Jurkat, Clone E6-1 (cell line): ENCODE results near the gene HOOK1. TPM values are rescaled to one million over a fixed set of nuclear protein-coding genes. Genes with fewer than 3 reads are reported as not detected.

Source experiments
- DNase-seq: peaks from one replicate; pipeline ENCODE4 v3.0.0-alpha.2; 2011; ENCODE audit warnings: low read depth, low spot score
- H3K4me3 ChIP-seq: 2 replicates; pipeline ENCODE4 v1.5.1; 2011; ENCODE audit warnings: mild to moderate bottlenecking, low read length, control low read depth, moderate library complexity
- polyA plus RNA-seq: library from polyadenylated mRNA; unstranded; fragments of >200 nt; gene quantifications from one replicate; pipeline ENCODE4 v1.2.1, GENCODE V29; 2012; ENCODE audit warnings: missing spikeins; ENCODE audit not compliant: insufficient read length, insufficient read depth

Gene HOOK1
- polyA plus RNA-seq: not detected

DNA sequence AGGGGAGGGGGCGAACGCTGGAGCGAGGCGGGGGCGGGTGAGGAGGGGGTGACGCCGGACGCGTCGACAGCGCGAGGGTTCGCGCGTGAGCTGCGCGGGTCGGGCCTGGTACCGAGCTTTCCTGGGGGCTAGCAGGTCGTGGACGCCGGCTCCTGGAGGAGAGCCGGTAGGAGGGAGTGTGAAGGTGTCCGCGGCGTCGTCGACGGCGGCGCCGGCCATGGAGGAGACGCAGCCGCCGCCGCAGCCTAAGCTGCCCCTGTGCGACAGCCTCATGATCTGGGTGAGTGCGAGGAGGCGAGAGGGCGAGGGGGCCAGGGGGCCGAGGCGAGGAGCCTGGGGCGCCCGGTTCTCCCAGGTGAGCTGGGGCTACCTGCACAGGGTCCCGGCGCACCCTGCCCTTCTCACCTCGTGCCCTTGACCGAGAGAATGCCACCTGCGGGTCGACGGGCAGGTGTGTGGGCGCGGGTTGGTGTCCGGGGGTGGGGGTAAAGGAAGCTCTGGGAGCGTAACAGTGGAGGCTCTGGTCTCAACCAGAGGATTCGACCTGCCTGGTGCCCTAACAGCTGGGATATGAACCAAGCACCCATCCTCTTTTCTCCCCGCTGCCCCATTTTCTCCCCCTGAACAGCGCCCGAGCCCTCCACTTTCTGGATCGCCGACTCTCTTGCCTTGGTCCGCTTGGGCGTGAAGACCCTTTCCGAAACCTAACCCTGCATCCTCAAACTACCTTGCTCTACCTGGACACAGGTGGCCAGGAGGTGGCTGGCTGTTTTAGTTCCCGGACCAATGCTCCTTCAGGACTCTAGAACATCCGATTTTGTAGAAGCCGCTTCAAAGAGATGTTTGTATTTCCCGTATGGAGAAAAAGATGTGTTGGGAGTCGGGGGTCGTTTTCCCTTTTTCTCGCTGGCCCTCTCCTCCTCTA is at the start of gene HOOK1:
Gene HOOK1, plus strand, starts transcription at position 49 of the 925 bp plus-strand sequence. Its CDS starts 169 bp downstream, at position 218.
- no peak within 1 kb of the TSS for H3K4me3 ChIP-seq
- DNase-seq: no peak

DNA sequence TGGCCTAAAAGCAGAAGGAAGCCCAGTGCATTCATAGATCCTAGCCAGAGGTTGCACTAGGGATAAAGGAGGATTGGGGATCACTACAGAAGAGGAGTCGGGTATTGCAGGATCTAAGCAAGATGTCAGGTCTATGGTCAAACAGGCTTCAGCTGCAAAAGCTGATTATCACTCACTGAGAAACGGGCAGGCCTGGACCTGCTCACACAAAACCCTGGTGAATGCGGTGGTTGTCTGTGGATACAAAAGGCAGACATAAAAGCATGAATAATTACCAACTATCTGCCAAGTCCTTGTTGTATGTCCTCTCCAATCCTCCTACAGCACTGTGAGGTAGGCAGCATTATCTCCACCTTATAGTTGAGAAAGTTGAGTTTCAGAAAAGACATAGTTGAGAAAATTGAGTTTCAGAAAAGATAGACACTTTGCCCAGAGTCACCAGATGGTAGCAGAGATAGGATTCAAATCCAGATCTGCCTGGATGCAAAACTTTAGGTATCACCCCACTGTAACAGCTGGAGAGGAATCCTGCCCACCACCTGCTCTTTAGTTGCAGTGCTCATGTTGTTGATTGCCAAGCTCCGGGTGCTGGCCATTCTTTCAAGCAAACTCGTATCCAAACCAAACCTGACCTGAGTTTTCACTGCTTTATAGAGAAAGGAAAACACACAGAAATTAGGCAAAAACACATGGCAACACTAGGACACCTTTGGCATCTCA is 49.6 kb upstream of the HOOK1 start:
- no peak for DNase-seq
- H3K4me3 ChIP-seq: no peak overlapping the region

GRCh38 chr1:59766227-59766855 is 48.4 kb upstream of the HOOK1 start:
- DNase-seq: no peak
- H3K4me3 ChIP-seq: no peak overlapping the region

GRCh38 chr1:59767119-59767518 is 47.6 kb upstream of the HOOK1 start:
- DNase-seq: no peak
- no peak overlapping the region for H3K4me3 ChIP-seq

DNA sequence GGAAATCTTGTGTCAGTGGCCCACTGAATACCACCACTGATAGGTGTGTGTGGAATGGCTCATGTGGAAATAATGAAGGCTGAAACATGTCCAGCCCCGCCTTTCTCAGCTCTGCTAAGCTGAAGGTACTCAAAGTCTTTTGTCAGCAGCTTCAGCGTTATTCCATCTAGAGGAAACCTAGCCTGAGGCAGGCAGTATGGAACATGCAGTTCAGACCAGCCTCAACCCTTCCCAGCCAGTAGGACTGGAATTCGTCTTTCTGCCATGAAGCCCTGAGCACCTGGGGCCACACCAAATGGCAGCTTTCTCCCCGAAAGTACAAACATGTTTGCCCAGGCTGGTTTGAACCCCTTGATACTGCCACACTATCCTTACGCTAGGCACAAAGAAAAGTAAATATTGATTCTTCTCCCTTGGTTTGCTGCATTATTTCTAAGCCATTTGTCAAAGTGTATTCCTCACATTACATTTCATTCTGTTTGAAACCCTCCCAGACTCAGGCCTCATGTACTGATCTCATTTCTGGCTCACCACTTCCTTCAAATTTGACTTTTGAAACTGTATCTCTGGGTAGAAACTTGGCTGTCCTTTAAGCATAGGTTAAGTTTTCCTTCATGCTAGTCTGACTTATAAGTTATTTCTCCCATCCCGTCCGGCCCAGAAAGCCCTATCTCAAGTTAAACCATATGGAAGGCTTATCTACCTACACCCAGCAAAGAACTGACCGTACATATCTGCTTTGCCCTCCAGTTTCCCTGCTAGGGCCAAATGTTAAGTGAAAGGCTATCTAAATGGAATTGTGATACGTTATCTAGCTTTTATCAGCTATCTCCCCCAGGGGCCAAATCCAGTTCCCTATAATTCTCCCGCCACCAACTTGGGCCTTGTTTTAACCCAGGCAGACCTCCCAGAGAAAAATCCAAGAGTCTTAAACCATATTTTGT is 45.7 kb upstream of the HOOK1 start:
- no peak for DNase-seq
- H3K4me3 ChIP-seq: no peak overlapping the region

DNA sequence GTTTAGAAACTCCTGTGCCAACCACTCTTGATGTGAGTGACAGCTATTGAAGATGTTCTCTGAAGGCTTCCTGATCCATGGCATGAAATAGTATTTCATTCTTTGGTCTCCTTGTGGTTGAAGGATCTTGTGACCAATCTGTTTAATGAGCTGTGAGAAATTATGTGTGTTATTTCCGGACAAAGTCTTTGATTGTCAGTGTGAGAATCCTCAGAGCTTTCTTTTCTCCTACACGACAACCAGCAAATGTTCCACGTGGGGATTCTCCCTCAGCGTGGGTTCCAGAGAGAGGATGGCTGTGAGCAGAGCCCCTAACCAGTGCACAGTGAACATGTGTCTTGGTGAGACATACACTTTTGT is 45.0 kb upstream of the HOOK1 start:
- H3K4me3 ChIP-seq: no peak overlapping the region
- DNase-seq: no peak

DNA sequence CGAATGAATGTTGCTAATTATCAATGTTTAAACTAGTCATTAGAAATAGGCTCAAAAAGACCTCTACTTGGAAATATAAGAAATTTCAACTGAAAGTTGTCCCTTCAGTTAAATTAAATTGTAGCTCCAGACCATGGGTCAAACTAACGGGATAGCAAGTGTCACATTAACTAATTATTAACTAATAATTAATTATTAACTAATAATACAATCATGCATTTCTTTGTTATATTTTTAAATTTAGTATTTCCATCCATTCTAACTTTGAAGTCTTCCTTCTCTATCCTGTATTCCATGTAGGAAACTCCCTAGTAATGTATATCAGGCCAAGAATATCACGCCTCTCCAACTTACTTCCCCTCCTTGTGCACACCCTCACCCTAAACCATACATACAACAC is 43.4 kb upstream of the HOOK1 start:
- no peak for DNase-seq
- no peak overlapping the region for H3K4me3 ChIP-seq

DNA sequence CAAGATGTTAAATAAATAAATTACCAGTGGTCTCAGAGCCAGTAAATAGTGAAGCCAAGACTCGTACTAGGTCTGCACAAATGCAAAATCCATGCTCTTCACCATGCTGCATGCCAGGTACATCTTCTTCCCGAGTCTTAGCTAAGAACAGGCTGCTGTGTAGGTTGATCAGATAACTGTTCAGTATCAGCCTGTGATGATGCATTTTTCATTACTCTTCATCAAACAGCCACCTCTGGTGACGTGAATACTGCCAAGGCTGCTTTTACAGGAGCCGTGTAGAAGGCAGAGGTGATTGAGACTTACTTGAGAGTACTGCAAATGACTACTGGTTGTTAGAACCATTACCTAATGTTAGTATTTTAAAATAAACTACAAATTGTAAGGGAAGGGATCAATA is 39.3 kb upstream of the HOOK1 start:
- no peak overlapping the region for H3K4me3 ChIP-seq
- no peak for DNase-seq

DNA sequence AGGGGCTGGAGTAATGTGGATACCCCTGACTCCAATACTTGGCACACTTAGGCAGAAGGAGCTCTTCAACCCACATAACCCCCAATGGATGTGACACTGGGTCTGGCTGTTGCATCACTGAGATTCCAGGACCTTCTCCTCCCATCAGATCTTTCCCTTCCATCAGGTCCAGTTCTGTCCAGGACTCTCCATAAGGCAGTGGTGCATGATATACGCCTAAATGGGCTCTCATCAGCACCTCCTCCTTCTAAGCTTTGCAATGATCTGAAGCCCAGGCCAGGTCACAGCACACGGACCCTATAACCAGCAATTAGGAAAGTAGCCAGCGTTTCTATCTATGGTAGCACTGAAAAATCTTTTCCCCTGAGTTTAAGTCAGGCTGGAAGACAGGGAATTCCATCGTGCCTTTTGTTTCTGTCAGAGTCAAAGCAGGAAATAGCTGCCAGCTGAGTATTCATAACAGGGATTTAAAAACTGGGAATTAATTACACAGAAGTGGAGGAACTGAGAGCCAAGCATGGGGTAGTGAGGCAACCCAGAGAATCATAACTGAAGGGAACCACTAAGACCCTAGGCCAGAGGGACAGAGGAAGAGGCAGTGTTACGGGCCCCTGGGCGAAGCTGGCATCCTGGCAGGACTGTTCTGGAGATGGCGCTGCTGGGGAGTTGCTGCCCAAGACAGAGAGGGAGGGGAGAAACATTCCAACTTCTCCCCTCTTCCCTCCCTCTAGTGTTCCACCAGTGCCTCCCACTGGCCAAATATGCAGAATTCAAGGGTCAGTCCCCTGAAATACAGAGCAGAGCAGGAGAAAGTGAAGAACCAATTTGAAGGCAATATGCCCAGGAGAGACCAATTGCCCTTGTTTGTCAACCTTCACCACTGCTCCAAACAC is 37.5 kb upstream of the HOOK1 start:
- no peak overlapping the region for H3K4me3 ChIP-seq
- no peak for DNase-seq

DNA sequence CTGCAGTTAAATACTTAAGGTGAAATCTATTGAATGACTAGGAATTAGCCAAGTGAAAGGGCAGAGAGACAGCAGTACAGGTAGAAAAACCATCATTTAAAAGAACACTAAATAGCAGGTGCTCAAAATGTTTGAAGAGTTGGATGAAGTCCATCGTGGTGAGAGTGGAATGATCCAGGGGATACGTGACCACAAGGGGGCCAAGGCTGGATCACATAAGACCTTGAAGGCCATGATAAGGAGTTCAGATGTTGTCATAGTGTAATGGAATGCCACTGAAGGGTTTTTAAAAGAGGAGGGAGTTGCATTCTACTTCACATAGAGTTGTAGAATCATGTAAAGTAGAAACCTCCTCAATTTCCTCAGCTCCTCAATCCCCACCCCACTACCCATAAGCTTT is 34.8 kb upstream of the HOOK1 start:
- H3K4me3 ChIP-seq: no peak overlapping the region
- DNase-seq: no peak

DNA sequence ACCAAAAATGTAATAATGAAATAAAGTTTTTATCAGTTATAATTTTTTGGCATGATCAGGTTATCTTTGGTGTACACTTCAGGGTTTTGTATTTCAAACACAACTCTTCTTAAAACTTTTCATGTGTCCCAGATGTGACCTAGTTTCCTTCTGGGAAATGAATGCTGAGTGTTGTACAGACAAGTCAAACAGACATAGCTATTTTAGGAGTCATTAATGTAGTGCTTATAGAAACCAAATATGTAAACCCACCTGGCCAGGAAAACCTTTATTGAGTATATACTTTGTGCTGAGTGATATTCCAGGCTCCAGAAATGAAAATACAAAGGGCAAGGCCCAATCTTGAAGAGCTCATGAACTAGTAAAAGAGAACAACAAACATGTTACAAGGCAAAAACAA is 25.9 kb upstream of the HOOK1 start:
- DNase-seq: no peak
- no peak overlapping the region for H3K4me3 ChIP-seq

- DNase-seq: no peak
- no peak overlapping the region for H3K4me3 ChIP-seq
These were observed 16.1 kb upstream of the HOOK1 start for GRCh38 chr1:59798600-59798999.

DNA sequence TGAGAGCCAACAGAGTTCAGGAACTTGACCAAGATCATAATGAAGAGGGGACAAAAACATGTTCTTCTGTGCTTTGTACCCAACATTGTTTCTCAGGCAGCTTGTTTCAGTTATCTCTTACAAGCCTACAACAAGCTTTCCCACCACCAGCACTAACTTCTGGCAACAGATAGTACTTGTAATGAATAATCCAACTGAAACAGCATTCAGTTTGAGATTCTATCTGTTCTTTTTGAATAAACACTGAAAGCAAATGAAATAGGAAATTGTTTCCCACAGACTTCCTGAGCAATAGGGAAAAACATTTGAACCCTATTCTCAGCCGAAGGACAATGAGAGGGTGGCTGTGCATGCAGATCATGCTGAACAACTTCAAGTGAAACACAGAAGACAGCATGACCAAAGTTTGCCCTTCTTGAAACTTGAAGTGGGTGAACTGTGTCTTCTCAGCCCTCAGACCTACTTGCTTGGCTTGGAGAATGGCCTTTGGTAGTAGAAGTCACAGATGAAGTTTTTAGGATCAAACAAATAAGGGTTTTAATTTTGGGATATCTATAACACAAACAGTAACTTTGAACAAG is 11.2 kb upstream of the HOOK1 start:
- no peak overlapping the region for H3K4me3 ChIP-seq
- DNase-seq: no peak

DNA sequence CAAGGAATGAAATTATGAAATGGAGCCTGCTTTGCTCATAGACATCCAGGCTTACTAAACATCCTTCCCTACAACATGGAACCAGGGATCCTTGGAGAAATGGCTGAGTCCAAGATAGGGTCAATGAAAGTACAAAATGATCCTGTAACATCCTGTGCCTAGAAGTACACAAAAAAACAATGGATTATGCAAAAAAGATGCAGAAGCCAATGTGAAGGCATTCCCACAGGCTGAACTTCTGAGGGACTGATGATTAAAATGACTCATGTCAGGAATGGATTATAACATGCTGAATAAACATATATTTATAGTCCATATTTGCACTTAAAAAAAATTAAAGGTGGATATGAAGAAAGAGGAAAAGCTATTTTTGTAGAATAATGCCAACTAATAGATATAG is 10.4 kb upstream of the HOOK1 start:
- DNase-seq: no peak
- no peak overlapping the region for H3K4me3 ChIP-seq

GRCh38 chr1:59805554-59805953 is 9.2 kb upstream of the HOOK1 start:
- no peak for DNase-seq
- no peak overlapping the region for H3K4me3 ChIP-seq

DNA sequence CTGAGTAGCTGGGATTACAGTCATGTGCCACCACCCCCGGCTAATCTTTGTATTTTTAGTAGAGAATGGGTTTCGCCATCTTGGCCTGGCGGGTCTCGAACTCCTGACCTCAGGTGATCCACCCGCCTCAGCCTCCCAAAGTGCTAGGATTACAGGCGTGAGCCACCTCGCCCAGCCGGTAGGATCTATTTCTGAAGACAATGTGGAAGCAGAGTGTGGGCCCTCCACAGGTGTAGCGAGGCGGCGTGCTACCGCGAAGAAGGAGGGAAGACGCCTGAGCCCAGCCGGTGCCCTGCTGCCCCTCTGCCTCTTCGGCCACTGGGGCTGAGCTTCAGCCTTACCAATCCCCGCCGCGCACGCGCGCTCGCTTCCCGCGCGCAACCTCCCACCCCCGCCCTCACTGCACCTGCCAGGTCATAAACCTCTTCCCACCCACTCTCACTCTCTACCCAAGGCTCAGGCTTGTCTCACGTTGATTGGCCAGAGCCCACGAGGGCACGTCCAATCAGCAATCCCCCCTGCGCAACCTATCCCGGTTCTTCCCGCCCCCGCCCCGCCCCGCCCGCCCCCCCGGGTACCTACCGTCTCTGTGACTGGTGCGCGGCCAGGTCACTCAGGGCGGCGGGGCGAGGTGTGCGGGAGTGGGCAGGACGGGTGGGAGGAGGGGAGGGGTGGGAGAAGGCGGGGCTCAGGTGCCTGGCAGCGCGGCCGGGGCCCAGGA is 409 bp upstream of the HOOK1 start:
- no peak for DNase-seq
- no peak overlapping the region for H3K4me3 ChIP-seq

DNA sequence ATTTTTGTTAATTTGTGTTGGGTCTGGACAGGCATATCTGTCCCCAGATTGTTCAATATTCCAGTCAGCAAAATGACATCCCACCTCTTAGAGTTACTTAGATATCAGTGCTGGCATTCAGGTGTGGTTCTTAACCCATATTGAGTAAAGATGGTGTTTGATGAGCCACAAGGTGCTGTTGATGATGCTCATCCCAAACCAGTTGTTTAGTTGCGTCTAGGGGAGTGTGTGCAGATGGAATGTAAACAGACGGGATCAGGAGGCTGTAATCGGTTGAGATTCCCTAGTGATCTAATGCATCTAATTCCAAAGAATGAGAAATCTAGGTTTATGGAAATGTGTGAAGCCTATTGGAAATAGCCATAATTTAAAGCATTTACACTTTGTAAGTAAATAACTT is 1.1 kb downstream of the HOOK1 start:
- no peak for DNase-seq
- no peak overlapping the region for H3K4me3 ChIP-seq
